Globus pallidus (tissue), 1 donor: ENCODE measurements around the gene KANK4.

ENCODE experiments used
- DNase-seq: peaks from one replicate; pipeline ENCODE4 v3.0.0-alpha.2; 2015; ENCODE audit warnings: low spot score

KANK4 gene

GRCh38 chr1:62336995-62337705 is 17.9 kb upstream of the KANK4 start:
- no peak for DNase-seq

DNA sequence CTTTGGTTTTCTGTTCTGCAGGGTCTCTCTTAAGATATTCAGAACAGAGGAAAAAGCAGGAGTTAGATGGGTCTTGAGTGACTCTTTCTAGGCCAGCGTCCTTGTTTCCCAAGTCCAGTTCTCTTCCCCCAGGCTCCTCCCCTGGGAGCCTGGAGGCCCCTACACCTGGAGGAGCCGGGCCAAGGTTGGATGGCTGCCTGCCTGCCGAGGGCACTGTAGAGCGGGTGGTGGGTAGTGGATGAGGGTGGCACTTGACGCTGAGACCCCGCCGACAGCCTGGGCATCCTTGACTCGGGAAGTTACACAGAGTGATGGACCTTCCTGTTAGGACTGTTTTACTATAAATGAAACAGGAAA is 17.4 kb upstream of the KANK4 start:
- DNase-seq, result no peak

DNA sequence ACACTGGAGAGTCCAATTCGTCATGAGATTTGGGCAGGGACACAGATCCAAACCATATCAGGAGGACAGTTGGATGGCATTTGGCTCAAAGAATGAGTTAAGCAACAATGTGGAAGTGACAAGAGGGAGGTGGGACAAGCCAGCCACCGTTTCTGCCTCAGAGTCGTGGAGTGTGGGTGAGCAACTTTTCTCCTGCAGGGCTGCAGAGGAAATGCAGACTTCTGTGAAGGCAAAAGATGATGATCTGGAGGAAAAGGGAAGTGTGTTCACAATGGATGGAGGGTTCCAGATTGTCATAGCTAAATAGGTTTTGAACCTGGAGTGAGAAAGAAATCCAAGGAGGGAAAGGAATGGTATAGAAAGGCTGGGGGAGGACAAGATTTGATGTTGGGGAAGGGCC is 16.4 kb upstream of the KANK4 start:
- DNase-seq, result no peak

- no peak for DNase-seq
Measured at GRCh38 chr1:62334434-62334985, 15.3 kb upstream of the KANK4 start.

GRCh38 chr1:62333441-62333840 is 14.2 kb upstream of the KANK4 start:
- no peak for DNase-seq

DNA sequence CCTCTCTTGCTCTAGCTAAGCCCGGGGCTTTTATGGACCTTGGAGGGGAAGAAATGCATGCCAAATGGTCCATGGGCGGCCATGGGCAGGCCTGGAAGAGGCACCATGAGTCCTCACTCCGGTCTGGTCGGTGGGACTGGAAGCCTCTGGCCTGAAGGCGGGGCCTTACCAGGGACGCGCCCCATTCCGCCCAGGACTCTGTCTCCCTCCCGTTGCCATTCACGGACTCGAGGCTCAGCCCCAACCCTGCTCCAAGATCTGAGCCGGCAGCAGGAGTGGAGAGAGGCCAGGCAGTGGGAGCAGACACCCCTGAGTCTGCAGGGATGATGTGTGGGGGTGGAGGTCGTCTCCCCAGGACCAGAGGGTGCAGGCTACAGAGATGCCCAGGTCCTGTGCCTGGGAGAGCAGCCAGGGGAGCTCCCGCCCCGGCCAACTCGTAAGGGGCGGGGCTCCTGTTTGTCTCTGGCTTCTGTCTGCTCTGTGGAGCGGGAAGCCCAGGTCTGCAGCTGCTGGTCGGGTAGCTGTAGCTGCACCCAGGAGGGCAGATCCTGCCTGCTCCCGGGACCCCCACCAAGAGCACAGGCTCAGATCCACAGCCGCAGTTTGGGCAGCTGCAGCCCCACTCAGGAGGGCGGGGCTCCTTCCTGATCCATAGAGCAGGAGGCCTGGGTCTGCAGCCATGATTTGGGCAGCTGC is 8.3 kb upstream of the KANK4 start:
- DNase-seq, result no peak

- DNase-seq, result no peak
Measured at GRCh38 chr1:62325681-62326080, 6.4 kb upstream of the KANK4 start.

DNA sequence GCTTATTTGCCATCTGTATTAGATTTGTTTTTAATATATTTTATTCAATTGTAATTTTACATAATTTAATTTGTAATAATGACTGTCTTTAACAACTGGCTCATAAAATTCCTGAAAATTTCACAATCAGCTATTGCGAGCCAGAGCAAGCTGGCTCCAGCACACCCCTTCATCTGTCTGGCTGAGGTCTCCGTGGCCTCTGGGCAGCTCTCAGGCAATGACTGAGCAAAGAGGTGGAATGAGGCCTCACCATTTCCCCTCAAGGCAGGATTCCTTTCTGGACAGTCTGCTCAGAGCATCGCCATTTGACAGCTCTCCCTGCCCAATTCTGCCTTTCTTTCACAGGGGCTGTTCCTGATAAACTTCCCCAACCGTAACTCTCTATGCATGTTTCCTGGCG is 5.8 kb upstream of the KANK4 start:
- DNase-seq, result no peak

DNA sequence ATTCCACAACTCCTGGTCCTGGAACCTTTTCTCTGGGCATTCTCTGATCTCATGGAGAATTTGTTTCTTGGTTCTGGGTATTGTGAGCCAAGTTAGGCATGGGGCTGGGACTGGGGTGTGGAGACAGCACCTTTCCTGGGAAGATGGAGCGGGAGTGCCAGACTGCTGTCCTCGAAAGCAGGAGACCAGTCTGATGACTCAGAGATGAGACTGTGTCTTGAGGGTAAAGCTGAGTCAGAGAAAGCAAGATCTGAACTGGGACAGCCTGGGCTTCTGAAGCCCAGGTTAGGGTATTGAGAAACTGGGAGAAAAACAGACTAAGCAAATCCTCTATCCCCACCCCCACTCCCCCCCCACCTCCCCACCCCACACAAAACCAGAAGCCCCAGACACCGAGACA is 2.2 kb upstream of the KANK4 start:
- no peak for DNase-seq

- no peak for DNase-seq
Measured at GRCh38 chr1:62318320-62318755, 896 bp downstream of the KANK4 start.

- DNase-seq, result no peak
Measured at GRCh38 chr1:62317021-62317768, 2.0 kb downstream of the KANK4 start.

DNA sequence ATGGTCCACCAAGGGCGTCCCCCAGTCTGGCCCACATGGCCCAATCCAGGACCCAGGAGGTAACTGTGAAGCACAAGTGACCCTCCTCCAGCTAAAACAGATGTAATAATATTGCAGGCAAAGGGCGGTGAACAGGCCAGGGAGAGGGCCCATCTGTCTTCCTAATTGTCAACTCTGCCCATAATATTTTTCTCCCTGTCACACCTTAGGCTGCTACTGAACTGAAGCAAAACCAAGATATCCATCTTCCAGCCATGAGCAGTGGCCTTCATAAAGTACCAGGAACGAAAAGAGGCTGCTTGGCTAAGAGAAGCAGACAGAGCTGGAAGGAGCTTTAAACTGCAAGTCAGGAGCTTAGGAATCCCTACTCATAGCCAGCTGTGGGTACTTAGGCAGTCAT is 3.1 kb downstream of the KANK4 start:
- DNase-seq, result no peak

DNA sequence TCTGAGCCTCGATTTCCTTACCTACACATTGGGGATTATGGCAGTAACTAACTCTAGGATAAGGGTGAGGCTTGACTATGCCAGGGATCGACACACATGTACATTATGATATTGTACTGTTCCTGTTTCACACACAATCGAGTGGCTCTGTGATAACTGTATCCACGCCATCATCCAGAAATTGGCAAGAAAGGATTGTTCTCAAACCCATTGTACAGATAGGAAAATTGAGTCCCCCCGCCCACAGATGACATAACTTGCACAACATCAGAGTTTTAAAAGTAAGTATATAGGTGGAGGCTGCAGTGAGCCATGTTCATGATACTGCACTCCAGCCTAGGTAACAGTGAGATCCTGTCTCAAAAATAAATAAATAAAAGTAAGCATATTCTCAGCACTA is 3.8 kb downstream of the KANK4 start:
- DNase-seq, result no peak

- DNase-seq, result no peak
Measured at GRCh38 chr1:62314454-62315350, 4.5 kb downstream of the KANK4 start.

- DNase-seq, result no peak
Measured at GRCh38 chr1:62312698-62313097, 6.5 kb downstream of the KANK4 start.

GRCh38 chr1:62311473-62311943 is 7.7 kb downstream of the KANK4 start:
- DNase-seq, result no peak

- DNase-seq, result no peak
Measured at GRCh38 chr1:62309906-62310305, 9.3 kb downstream of the KANK4 start.

GRCh38 chr1:62308606-62309005 is 10.6 kb downstream of the KANK4 start:
- DNase-seq, result no peak

DNA sequence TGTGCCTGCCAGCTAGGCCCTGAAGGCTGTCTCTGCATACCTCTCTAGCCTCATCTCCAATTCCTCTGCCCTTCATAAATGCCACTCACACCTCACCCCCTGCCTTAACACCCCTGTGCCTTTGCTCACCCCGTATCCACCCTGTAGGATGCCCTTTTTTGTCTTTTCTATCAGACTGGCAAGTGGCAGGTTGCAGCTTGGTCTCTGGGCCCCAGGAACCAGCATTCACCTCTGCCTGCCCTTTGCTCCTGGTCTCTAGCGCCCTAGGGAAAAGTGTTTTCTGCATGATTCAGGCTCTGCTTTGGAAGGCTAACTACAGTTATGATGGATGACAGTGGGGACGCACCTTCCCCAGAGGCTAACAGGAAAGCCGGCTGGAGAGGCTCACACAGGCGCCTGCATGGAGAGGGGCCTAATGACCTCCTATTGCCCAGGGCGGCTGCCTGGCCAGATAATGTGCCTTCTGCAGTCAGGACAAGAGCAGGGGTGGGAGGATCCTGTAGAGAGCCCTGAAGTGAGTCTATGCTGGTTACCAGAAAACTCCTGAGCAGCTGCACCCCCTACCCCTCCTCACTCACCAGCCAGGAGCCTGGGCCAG is 11.2 kb downstream of the KANK4 start:
- no peak for DNase-seq

GRCh38 chr1:62307446-62307845 is 11.8 kb downstream of the KANK4 start:
- DNase-seq, result no peak

DNA sequence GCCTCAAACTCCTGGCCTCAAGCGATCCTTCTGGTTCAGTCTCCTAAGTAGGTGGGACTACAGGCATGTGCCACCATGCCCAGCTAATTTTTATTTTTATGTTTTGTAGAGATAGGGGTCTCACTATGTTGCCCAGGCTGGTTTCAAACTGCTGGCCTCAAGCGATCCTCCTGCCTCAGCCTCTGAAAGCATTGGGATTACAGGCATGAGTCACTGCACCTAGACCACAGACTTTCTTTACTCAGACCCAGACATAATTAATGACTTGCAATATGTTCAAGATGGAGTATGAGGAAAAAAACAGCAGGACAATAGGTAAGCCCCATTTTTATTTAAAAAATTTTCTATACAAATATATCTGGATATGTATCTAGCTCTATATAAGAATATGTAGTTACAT is 13.2 kb downstream of the KANK4 start:
- DNase-seq, result no peak
